Endodermal cell (in vitro differentiated cells): ENCODE data around the gene TAGLN2. TPM values are rescaled to one million over a fixed set of nuclear protein-coding genes. Genes with fewer than 3 reads are reported as not detected.

Experiments used
- DNase-seq: peaks from one replicate; pipeline ENCODE4 v3.0.0-alpha.2; 2017
- H3K27ac ChIP-seq: 2 replicates; pipeline ENCODE4 v1.5.1; 2013; ENCODE audit warnings: mild to moderate bottlenecking, low read depth, low read length, moderate library complexity
- H3K27me3 ChIP-seq: 2 replicates; pipeline ENCODE4 v1.6.1; 2013; ENCODE audit warnings: mild to moderate bottlenecking, low read length, moderate library complexity; ENCODE audit not compliant: insufficient read depth, control insufficient read depth, poor library complexity, severe bottlenecking
- H3K36me3 ChIP-seq: 2 replicates; pipeline ENCODE4 v1.7.0; 2013; ENCODE audit warnings: mild to moderate bottlenecking, low read length, moderate library complexity; ENCODE audit not compliant: control insufficient read depth, insufficient read depth
- H3K4me1 ChIP-seq: one replicate; pipeline ENCODE4 v1.7.0; 2013; ENCODE audit warnings: low read length; ENCODE audit not compliant: control insufficient read depth, insufficient read depth
- H3K4me3 ChIP-seq: 2 replicates; pipeline ENCODE4 v1.5.1; 2013; ENCODE audit warnings: mild to moderate bottlenecking, low read length, moderate library complexity
- H3K9ac ChIP-seq: 2 replicates; pipeline ENCODE4 v1.6.1; 2013; ENCODE audit warnings: mild to moderate bottlenecking, low read length, moderate library complexity; ENCODE audit not compliant: poor library complexity, severe bottlenecking; ENCODE audit errors: extremely low read depth
- H3K9me3 ChIP-seq: 2 replicates; pipeline ENCODE4 v1.6.1; 2013; ENCODE audit warnings: mild to moderate bottlenecking, low read length, moderate library complexity; ENCODE audit not compliant: control insufficient read depth
- H3K27ac Mint-ChIP-seq: 2 replicates; pipeline ENCODE4 v1.8.0; 2020; ENCODE audit warnings: mixed read lengths
- H3K27me3 Mint-ChIP-seq: 2 replicates; pipeline ENCODE4 v1.8.0; 2021; ENCODE audit warnings: mild to moderate bottlenecking, mixed read lengths; ENCODE audit not compliant: insufficient read depth
- H3K36me3 Mint-ChIP-seq: 2 replicates; pipeline ENCODE4 v1.8.0; 2020; ENCODE audit warnings: low read depth, mixed read lengths
- H3K4me1 Mint-ChIP-seq: 2 replicates; pipeline ENCODE4 v1.8.0; 2020; ENCODE audit warnings: mixed read lengths
- H3K4me3 Mint-ChIP-seq: 2 replicates; pipeline ENCODE4 v1.8.0; 2020; ENCODE audit warnings: mild to moderate bottlenecking, moderate library complexity, mixed read lengths
- H3K9me3 Mint-ChIP-seq: 2 replicates; pipeline ENCODE4 v1.8.0; 2020; ENCODE audit warnings: mild to moderate bottlenecking, mixed read lengths
- CTCF ChIP-seq: fragments of 200-600 bp; sonication (generic); conservative IDR thresholded peaks from 2 replicates; pipeline ENCODE4 v1.5.0; 2021; ENCODE audit warnings: antibody characterized with exemption, mild to moderate bottlenecking
- WGBS, 2 experiments: methylation state at CpG; one replicate each; pipeline versions ENCODE4 v1.1.5 to v1.1.7; 2013; ENCODE audit warnings: missing lambda C conversion rate in 2 of 2, mixed read lengths in 1 of 2; ENCODE audit not compliant: insufficient coverage in 1 of 2, insufficient read length in 1 of 2; 5-methylcytosine and 5-hydroxymethylcytosine counted together
- total RNA-seq, 2 donors: library from RNA; stranded (reverse); fragmentation: NEBNext Ultra II Directional in 1 of 2; extraction: Animal tissue kit (Norgen Biotek cat#: 25700) in 1 of 2; gene quantifications; 2 replicates in 1 of 2; 3 replicates in 1 of 2; pipeline ENCODE4 v1.2.1, GENCODE V29; 2021

Gene TAGLN2
- total RNA-seq, 2 donors from 2014 or later: 136 to 221 TPM

GRCh38 chr1:159882527-159882862 lies 42.8 kb downstream of the TAGLN2 start:
- H3K4me1 ChIP-seq: no peaks in the 10 kb centered on the region
- Mint-ChIP-seq H3K9me3 (no peaks in the 10 kb centered on the region), H3K4me1 (no peaks in the 10 kb centered on the region), H3K27ac (no peak overlapping the region), H3K36me3 (no peaks in the 10 kb centered on the region), H3K27me3 (no peaks in the 10 kb centered on the region), H3K4me3 (no peak overlapping the region)
- H3K27ac ChIP-seq: no peak overlapping the region
- no peaks in the 10 kb centered on the region for H3K9me3 ChIP-seq
- H3K36me3 ChIP-seq: no peaks in the 10 kb centered on the region
- no peak overlapping the region for H3K4me3 ChIP-seq
- no peak overlapping the region for H3K9ac ChIP-seq
- WGBS, 2 experiments: 88 to 100% methylated on average over 1 to 2 of the region's 2 CpGs
- DNase-seq: no peak
- no peak for TF ChIP-seq CTCF
- H3K27me3 ChIP-seq: peaks cover 4% of the 10 kb centered on the region

- no peak for TF ChIP-seq CTCF
- Histone ChIP-seq H3K9ac (no peak overlapping the region), H3K27ac (no peak overlapping the region), H3K27me3 (peaks cover 4% of the 10 kb centered on the region), H3K9me3 (no peaks in the 10 kb centered on the region), H3K36me3 (no peaks in the 10 kb centered on the region), H3K4me3 (no peak overlapping the region), H3K4me1 (no peaks in the 10 kb centered on the region)
- H3K27ac Mint-ChIP-seq: no peak overlapping the region
- peaks cover 2% of the 10 kb centered on the region for H3K27me3 Mint-ChIP-seq
- WGBS, 2 experiments: 86 to 91% methylated on average over 6 of the region's 6 CpGs
- no peak for DNase-seq
- H3K4me3 Mint-ChIP-seq: no peak overlapping the region
- H3K9me3 Mint-ChIP-seq: no peaks in the 10 kb centered on the region
- no peaks in the 10 kb centered on the region for H3K36me3 Mint-ChIP-seq
- no peaks in the 10 kb centered on the region for H3K4me1 Mint-ChIP-seq
These were observed 43.4 kb downstream of the TAGLN2 start for GRCh38 chr1:159881622-159882526.

- 85 to 93% methylated on average over 3 of the region's 3 CpGs for WGBS, 2 experiments
- H3K4me3 ChIP-seq: no peak overlapping the region
These were observed 44.9 kb downstream of the TAGLN2 start for GRCh38 chr1:159880430-159880829.

More at GRCh38 chr1:159880430-159880829, 44.9 kb downstream of the TAGLN2 start:
- H3K36me3 ChIP-seq: no peaks in the 10 kb centered on the region
- no peaks in the 10 kb centered on the region for H3K9me3 ChIP-seq
- Mint-ChIP-seq H3K27ac (no peak overlapping the region), H3K4me1 (no peaks in the 10 kb centered on the region), H3K9me3 (no peaks in the 10 kb centered on the region), H3K27me3 (peaks cover 9% of the 10 kb centered on the region), H3K4me3 (no peak overlapping the region), H3K36me3 (no peaks in the 10 kb centered on the region)
- DNase-seq: no peak
- TF ChIP-seq CTCF: no peak
- no peak overlapping the region for H3K9ac ChIP-seq
- H3K27me3 ChIP-seq: no peaks in the 10 kb centered on the region
- H3K4me1 ChIP-seq: no peaks in the 10 kb centered on the region
- H3K27ac ChIP-seq: no peak overlapping the region
